Neural cell (in vitro differentiated cells): Measurements from ENCODE around the gene MAPK8. TPM values are rescaled to one million over a fixed set of nuclear protein-coding genes. Genes with fewer than 3 reads are reported as not detected.

Source experiments
- H2AFZ ChIP-seq: fragments of 200-600, 300-800 bp; sonication (generic), shearing (Covaris generic); 2 replicates; pipeline ENCODE4 v1.6.0; 2014; ENCODE audit warnings: low read depth, mild to moderate bottlenecking, antibody characterized with exemption, low read length, moderate library complexity
- H3F3A ChIP-seq: fragments of 200-600 bp; shearing (Covaris generic); 2 replicates; pipeline ENCODE4 v1.6.1; 2016; ENCODE audit warnings: mild to moderate bottlenecking, moderate library complexity, mixed read lengths, antibody characterized with exemption, low read length; ENCODE audit not compliant: insufficient read depth, poor library complexity, severe bottlenecking
- H3K27ac ChIP-seq: fragments of 200-600, 300-800 bp; sonication (generic), shearing (Covaris generic); 2 replicates; pipeline ENCODE4 v1.5.1; 2014; ENCODE audit warnings: mild to moderate bottlenecking, low read length, moderate library complexity
- H3K27me3 ChIP-seq: fragments of 300-800, 200-600 bp; sonication (generic), shearing (Covaris generic); 2 replicates; pipeline ENCODE4 v1.6.0; 2014; ENCODE audit warnings: mild to moderate bottlenecking, low read depth, low read length, moderate library complexity; ENCODE audit not compliant: insufficient read depth
- H3K36me3 ChIP-seq: fragments of 300-800, 200-600 bp; sonication (generic), shearing (Covaris generic); 2 replicates; pipeline ENCODE4 v1.5.1; 2014; ENCODE audit warnings: mild to moderate bottlenecking, antibody characterized with exemption, low read length, moderate library complexity; ENCODE audit not compliant: insufficient read depth
- H3K4me2 ChIP-seq: fragments of 300-800, 200-600 bp; sonication (generic), shearing (Covaris generic); 2 replicates; pipeline ENCODE4 v1.6.0; 2014; ENCODE audit warnings: mild to moderate bottlenecking, low read length
- H3K4me3 ChIP-seq: fragments of 300-800, 200-600 bp; sonication (generic), shearing (Covaris generic); 2 replicates; pipeline ENCODE4 v1.5.1; 2014; ENCODE audit warnings: mild to moderate bottlenecking, low read length, moderate library complexity
- H3K79me2 ChIP-seq: fragments of 200-600 bp; shearing (Covaris generic); replicated peaks from 2 replicates; pipeline ENCODE4 v1.6.0; 2014; ENCODE audit warnings: mild to moderate bottlenecking, low read length, moderate library complexity; ENCODE audit not compliant: insufficient read depth
- H3K9ac ChIP-seq: fragments of 300-800, 200-600 bp; sonication (generic), shearing (Covaris generic); 2 replicates; pipeline ENCODE4 v1.6.1; 2016; ENCODE audit warnings: mild to moderate bottlenecking, low read length, mixed read lengths
- H3K9me2 ChIP-seq: fragments of 200-600 bp; shearing (Covaris generic); 2 replicates; pipeline ENCODE4 v1.6.1; 2016; ENCODE audit warnings: mild to moderate bottlenecking, low read length, mixed read lengths; ENCODE audit not compliant: insufficient read depth
- H3K9me3 ChIP-seq: fragments of 200-600, 300-800 bp; sonication (generic), shearing (Covaris generic); 2 replicates; pipeline ENCODE4 v1.6.1; 2016; ENCODE audit warnings: mild to moderate bottlenecking, mixed run types, low read length, moderate library complexity, mixed read lengths
- H4K20me1 ChIP-seq: fragments of 200-600 bp; shearing (Covaris generic); 2 replicates; pipeline ENCODE4 v1.6.1; 2016; ENCODE audit warnings: mild to moderate bottlenecking, mixed run types; ENCODE audit not compliant: insufficient read depth
- CTCF ChIP-seq: fragments of 450-650 bp; IDR thresholded peaks from 2 replicates; pipeline ENCODE4 v1.5.1; 2014; ENCODE audit warnings: antibody characterized with exemption, mild to moderate bottlenecking, moderate library complexity; ENCODE audit not compliant: poor library complexity, severe bottlenecking
- EP300 ChIP-seq: fragments of 450-650 bp; conservative IDR thresholded peaks from 2 replicates; pipeline ENCODE4 v1.6.1; 2014; ENCODE audit warnings: antibody characterized with exemption, mild to moderate bottlenecking, moderate library complexity; ENCODE audit not compliant: poor library complexity, severe bottlenecking
- EZH2 ChIP-seq: fragments of 200-600, 300-800 bp; shearing (Covaris generic), sonication (generic); IDR thresholded peaks from 2 replicates; pipeline ENCODE4 v1.6.1; 2014; ENCODE audit warnings: antibody characterized with exemption, low read length, borderline replicate concordance, mild to moderate bottlenecking; ENCODE audit not compliant: insufficient read depth, poor library complexity, severe bottlenecking
- MXI1 ChIP-seq: fragments of 450-650 bp; conservative IDR thresholded peaks from 2 replicates; pipeline ENCODE4 v1.6.1; 2014; ENCODE audit warnings: antibody characterized with exemption, mild to moderate bottlenecking; ENCODE audit not compliant: poor library complexity, severe bottlenecking
- POLR2AphosphoS5 ChIP-seq: IDR thresholded peaks from 2 replicates; pipeline ENCODE4 v1.6.1; 2012
- RAD21 ChIP-seq: fragments of 450-650 bp; conservative IDR thresholded peaks from 2 replicates; pipeline ENCODE4 v1.6.1; 2014; ENCODE audit warnings: antibody characterized with exemption, mild to moderate bottlenecking, moderate library complexity
- REST ChIP-seq: IDR thresholded peaks from 2 replicates; pipeline ENCODE4 v1.6.1; 2012; ENCODE audit warnings: borderline replicate concordance
- SMC3 ChIP-seq: fragments of 450-650 bp; conservative IDR thresholded peaks from 2 replicates; pipeline ENCODE4 v1.6.1; 2014; ENCODE audit warnings: antibody characterized with exemption, mild to moderate bottlenecking, moderate library complexity; ENCODE audit not compliant: poor library complexity
- TAF1 ChIP-seq: IDR thresholded peaks from 2 replicates; pipeline ENCODE4 v1.6.1; 2012; ENCODE audit warnings: low read depth
- polyA plus RNA-seq: library from polyadenylated mRNA; depleted of rRNA; stranded (reverse); fragments of >200 nt; gene quantifications from 2 replicates; pipeline ENCODE4 v1.2.3, GENCODE V29; 2014

Gene MAPK8
- polyA plus RNA-seq, 1 donor from 2014 or later, result 187 TPM

DNA sequence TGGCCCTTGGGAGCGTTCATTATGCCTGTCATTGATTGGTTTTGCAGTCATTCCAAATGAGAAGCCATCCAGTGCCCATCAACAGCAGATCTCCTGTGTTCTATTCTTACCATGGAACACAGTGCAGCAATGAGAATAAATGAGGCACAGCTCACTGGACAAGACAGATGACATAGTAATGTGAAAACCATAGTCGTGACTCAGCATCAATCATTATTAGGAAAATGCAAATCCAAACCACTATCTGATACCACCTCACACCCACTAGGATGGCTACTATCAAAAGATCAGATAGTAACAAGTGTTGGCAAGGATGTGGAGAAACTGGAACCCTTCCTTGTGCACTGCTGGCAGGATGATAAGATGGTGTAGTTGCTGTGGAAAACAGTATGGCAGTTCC lies 153.7 kb downstream of the MAPK8 start:
- Histone ChIP-seq H3K27ac (no peak overlapping the region), H3K36me3 (no peaks in the 10 kb centered on the region), H3K27me3 (no peaks in the 10 kb centered on the region), H2AFZ (no peak overlapping the region), H3K9me2 (no peaks in the 10 kb centered on the region), H3K4me2 (no peak overlapping the region), H3K4me3 (no peak overlapping the region), H3K9me3 (peaks cover 2% of the 10 kb centered on the region), H3K79me2 (no peaks in the 10 kb centered on the region), H3K9ac (no peak overlapping the region), H4K20me1 (no peaks in the 10 kb centered on the region), H3F3A (no peaks in the 10 kb centered on the region)
- TF ChIP-seq SMC3 (no peak), RAD21 (no peak), CTCF (no peak), EZH2 (no peak), MXI1 (no peak), POLR2AphosphoS5 (no peak), EP300 (no peak), REST (no peak), TAF1 (no peak)

- Histone ChIP-seq H3K27ac (no peak overlapping the region), H3K79me2 (no peaks in the 10 kb centered on the region), H3K36me3 (no peaks in the 10 kb centered on the region), H3K9me2 (no peaks in the 10 kb centered on the region), H3K27me3 (peaks cover 11% of the 10 kb centered on the region), H3K9ac (no peak overlapping the region), H2AFZ (no peak overlapping the region), H3F3A (no peaks in the 10 kb centered on the region), H3K4me3 (no peak overlapping the region), H3K4me2 (no peak overlapping the region), H4K20me1 (no peaks in the 10 kb centered on the region), H3K9me3 (peaks cover 2% of the 10 kb centered on the region)
- no peak for TF ChIP-seq SMC3
- no peak for TF ChIP-seq TAF1
Observed at GRCh38 chr10:48461623-48462481, 155.4 kb downstream of the MAPK8 start.
